ENCODE measurements around the gene SCOC.

Gene SCOC

DNA sequence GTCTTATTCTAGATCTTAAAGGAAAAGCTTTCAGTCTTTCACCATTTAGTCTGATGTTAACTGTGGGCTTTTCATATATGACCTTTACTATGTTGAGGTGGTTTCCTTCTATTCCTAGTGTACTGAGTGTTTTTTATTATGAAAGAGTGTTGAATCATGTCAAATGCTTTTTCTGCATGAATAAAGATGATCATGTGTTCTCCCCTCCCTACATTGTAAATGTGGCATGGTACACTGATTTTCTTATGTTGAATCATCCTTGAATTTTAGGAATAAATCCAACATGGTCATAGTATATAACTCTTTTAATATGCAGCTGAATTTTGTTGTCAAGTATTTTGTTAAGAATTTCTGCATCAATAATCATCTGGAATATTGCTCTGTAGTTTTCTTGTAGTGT, 49.7 kb downstream of the SCOC start:
- Histone ChIP-seq H3K4me3 (no peak overlapping the region), H3K27ac (no peak overlapping the region)
- TF ChIP-seq, protein P1, sequence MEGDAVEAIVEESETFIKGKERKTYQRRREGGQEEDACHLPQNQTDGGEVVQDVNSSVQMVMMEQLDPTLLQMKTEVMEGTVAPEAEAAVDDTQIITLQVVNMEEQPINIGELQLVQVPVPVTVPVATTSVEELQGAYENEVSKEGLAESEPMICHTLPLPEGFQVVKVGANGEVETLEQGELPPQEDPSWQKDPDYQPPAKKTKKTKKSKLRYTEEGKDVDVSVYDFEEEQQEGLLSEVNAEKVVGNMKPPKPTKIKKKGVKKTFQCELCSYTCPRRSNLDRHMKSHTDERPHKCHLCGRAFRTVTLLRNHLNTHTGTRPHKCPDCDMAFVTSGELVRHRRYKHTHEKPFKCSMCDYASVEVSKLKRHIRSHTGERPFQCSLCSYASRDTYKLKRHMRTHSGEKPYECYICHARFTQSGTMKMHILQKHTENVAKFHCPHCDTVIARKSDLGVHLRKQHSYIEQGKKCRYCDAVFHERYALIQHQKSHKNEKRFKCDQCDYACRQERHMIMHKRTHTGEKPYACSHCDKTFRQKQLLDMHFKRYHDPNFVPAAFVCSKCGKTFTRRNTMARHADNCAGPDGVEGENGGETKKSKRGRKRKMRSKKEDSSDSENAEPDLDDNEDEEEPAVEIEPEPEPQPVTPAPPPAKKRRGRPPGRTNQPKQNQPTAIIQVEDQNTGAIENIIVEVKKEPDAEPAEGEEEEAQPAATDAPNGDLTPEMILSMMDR (IDR thresholded peaks at IDR 0.05), result no peak
- no peak for DNase-seq (ENCODE audit: low spot score)

DNA sequence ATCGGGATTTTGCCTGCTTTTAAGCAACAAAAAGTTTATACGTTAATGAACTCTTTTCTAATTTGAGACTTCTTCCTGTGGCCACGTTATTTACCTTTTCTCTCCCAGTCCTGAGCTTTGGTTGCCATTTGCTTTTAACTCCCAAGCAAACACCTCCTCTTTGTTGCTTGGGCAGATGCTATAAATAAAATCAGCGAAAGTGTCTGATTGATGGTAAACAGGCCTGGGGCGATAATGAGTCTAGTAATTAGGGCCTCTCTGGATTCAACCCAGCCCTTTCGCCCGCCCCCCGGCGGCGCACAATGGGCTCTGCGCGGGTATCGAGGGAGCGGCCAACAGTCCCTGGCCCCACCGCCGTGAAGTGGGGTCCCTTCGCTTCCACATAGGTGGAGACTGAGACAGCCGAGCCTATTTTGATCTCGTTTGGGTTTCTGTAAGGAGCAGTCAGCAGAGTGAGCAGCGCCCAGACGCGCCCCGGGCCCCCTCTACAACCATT, 53.2 kb downstream of the SCOC start:
- TF ChIP-seq, protein P1 (IDR thresholded peaks at IDR 0.05), result no peak
- DNase-seq (ENCODE audit: low spot score), result no peak
- Histone ChIP-seq H3K27ac (no peak overlapping the region), H3K4me3 (peak overlapping the region; percentile 88)

DNA sequence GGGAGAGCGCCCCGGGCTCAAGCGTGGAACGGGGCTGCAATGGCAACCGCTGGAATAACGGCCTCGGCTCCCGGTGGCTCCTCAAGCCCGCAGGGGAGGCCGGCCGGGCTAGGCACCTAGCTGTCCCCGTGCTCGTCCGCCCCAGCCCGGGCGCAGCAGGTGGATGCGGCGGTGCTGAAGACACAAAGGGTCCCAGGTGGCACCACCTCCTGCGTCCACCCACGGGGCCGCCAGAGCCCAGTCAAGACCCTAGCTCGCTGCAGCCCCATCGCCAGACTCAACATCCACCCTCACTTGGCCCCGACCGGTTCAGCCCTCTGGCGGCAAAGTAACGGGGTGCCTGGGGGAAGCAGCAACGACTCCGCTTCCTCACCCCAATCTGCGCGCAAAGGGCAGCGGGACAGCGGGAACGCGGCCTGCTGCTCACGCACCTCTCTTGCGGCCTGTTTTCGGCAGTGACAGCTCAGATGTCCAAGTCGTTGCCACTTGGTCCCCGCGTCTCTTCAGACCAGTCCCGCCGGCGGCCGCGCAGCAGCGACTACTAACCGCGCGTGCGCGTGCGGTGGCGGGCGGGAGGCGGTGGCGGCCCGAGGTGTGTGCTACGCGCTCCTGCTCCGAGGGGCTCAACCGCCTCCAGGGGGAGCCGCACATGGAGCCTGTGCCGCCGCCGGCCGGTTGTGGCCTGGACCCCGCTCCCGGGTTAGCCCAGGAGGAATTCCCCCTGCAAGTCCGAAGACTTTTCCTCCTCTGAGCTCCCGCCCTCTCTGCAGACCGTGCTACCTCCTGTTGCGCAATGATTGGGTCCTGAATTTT, 53.9 kb downstream of the SCOC start, which contains the start of gene CLGN:
TSS of gene CLGN (minus strand) at position 543 of the 813 bp plus-strand sequence. CDS start 14,570 bp downstream, outside the sequence.
- no peak within 1 kb of the TSS for H3K27ac ChIP-seq
- TF ChIP-seq, protein P1 (IDR thresholded peaks at IDR 0.05), result no peak
- no peak for DNase-seq (ENCODE audit: low spot score)

DNA sequence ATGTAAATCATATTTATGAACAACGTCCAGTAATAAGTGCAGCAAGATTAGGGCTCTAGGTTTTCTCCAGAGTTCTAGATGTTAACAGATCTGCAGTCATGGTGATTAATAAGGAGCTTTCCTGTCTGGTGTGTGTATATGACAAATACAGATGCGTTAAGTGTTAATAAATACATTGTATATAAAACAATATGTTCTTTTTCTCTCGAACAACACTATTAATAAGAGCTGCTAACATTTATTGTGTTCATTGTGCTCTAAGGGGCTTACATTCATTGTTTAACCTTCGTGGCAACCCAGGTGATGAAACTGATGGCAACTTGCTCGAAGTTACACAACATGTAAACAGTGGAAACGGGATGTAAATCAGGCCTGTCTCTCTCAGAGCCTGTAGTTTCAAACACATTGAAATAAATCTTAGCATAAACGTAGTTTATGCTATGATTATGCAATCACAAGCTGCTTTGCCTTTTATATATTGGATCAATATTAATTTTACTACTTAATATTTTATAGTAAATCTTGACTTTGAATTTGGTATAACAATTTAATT, 54.5 kb downstream of the SCOC start:
- Histone ChIP-seq H3K4me3 (peak overlapping the region; percentile 88), H3K27ac (no peak overlapping the region)
- DNase-seq (ENCODE audit: low spot score), result no peak
- TF ChIP-seq, protein P1 (IDR thresholded peaks at IDR 0.05), result no peak

More for the DNA sequence above, 53.9 kb downstream of the SCOC start, which contains the start of gene CLGN:
- H3K4me3 ChIP-seq, result peak within 1 kb of the TSS; percentile 88
